Measurements from ENCODE around the gene NDRG2. TPM values are rescaled to one million over a fixed set of nuclear protein-coding genes. Genes with fewer than 3 reads are reported as not detected.

The NDRG2 gene
- total and polyA plus RNA-seq, 10 donors: 72.4 to 335 (median 201) TPM

DNA sequence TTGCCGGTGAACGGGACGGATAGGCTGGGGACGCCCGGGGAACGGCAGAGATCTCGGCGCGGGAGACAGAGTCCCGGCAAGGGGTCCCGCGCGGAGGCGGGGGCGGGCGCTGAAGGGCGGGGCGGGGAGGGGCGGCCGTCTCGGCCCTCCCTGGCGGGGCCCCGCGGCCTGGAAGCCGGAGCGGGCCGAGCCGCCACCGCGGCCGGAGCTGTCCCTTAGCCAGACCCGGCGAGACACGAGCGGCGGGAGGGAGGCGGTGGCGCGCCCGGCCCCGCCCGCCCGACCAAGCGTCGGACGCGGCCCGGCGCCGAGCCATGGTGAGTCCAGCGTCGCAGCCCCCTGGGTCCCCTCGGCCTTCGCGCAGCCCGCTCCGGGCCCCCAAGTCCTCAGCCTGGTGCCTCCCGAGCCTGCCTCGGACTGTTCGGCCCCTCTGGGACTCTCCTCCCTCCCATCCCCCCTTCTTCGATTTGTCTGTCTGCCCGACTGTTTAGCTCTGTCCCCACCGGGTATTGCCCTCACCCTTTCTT, 45.3 kb upstream of the NDRG2 start, which contains the start of gene ARHGEF40:
ARHGEF40 (plus strand) TSS at position 222 of the 527 bp plus-strand sequence; CDS start at position 315, 93 bp downstream.
- H3K27me3 ChIP-seq (replicated peaks in 1 of 7): peaks cover 0 to 61% (median 17%) of the 10 kb centered on the region in 7 donors
- intact Hi-C loops (cut with DNase I; ENCODE audit: low total_unique reads): no loop called here
- TF ChIP-seq, protein P1, sequence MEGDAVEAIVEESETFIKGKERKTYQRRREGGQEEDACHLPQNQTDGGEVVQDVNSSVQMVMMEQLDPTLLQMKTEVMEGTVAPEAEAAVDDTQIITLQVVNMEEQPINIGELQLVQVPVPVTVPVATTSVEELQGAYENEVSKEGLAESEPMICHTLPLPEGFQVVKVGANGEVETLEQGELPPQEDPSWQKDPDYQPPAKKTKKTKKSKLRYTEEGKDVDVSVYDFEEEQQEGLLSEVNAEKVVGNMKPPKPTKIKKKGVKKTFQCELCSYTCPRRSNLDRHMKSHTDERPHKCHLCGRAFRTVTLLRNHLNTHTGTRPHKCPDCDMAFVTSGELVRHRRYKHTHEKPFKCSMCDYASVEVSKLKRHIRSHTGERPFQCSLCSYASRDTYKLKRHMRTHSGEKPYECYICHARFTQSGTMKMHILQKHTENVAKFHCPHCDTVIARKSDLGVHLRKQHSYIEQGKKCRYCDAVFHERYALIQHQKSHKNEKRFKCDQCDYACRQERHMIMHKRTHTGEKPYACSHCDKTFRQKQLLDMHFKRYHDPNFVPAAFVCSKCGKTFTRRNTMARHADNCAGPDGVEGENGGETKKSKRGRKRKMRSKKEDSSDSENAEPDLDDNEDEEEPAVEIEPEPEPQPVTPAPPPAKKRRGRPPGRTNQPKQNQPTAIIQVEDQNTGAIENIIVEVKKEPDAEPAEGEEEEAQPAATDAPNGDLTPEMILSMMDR (IDR thresholded peaks at IDR 0.05 in 8 of 11, conservative IDR thresholded peaks at IDR 0.05 in 3 of 11): no peak
- TF ChIP-seq POLR2AphosphoS5 (IDR thresholded peaks at IDR 0.05) (peak in 1 of 3 donors; percentile 63), POLR2A (IDR thresholded peaks at IDR 0.05) (no peak)
- no peaks in the 10 kb centered on the region for H3K9me3 ChIP-seq
- peak within 1 kb of the TSS; percentile 74 to 94 (median 90) for H3K27ac ChIP-seq
- peaks cover 31 to 69% (median 55%) of the 10 kb centered on the region in 6 donors for H3K4me1 ChIP-seq
- peaks cover 0 to 26% (median 5%) of the 10 kb centered on the region in 6 donors for H3K36me3 ChIP-seq
- peak within 1 kb of the TSS; percentile 47 to 84 (median 66) for H3K4me3 ChIP-seq
- DNase-seq: peak; percentile 88
- 0 to 3% (median 0%) methylated on average over 14 to 63 of the region's 63 CpGs for whole genome bisulfite sequencing, 5 donors

DNA sequence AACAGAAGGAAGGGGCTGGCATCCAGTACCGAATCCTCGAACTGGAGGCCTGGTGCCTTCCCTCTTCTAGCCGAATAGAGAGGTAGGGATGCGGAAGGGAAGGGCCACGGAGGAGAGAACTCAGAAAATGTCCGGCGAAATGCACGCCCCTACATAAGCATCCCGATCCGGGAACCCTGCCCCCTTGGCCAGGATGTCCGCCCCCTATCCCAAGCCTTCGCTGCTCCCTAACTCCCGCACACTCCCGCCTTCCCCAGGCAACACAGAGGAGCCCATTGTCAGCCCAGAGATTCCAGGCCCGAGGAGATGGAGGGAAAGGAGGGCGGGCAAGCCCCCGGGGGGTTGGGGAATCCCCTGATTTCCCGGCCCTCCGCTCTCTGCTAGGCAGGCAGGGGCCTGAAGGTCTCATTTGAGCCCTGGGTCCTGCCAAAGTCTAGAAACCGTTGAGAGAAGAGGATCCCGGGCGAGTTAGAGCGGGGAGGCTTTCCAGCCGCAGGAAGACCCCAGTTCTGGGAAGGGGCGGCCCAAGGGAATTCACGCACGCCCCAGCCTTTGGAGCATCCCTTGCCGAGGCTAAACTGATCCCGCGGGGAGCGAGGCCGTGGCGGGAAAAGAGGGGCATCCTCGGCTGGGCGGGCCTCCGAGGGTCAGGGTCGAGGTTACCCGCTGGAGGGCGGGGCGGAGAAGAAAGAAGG, 44.7 kb upstream of the NDRG2 start:
- H3K4me1 ChIP-seq: peaks cover 31 to 63% (median 52%) of the 10 kb centered on the region in 6 donors
- WGBS, 5 donors: 2 to 5% (median 4%) methylated on average over 36 to 40 of the region's 40 CpGs
- H3K27me3 ChIP-seq (replicated peaks in 1 of 7): peaks cover 0 to 66% (median 17%) of the 10 kb centered on the region in 7 donors
- H3K4me3 ChIP-seq: peak overlapping the region; percentile 47 to 84 (median 66)
- H3K36me3 ChIP-seq: peaks cover 0 to 19% (median 1%) of the 10 kb centered on the region in 6 donors
- no peak for DNase-seq
- no peaks in the 10 kb centered on the region for H3K9me3 ChIP-seq
- peak overlapping the region; percentile 74 to 94 (median 90) for H3K27ac ChIP-seq
- TF ChIP-seq POLR2AphosphoS5 (IDR thresholded peaks at IDR 0.05): peak in 2 of 3 donors; percentile 58 to 71
- TF ChIP-seq POLR2A (IDR thresholded peaks at IDR 0.05): no peak
- TF ChIP-seq, protein P1 (IDR thresholded peaks at IDR 0.05 in 8 of 11, conservative IDR thresholded peaks at IDR 0.05 in 3 of 11): no peak
- intact Hi-C loops (cut with DNase I; ENCODE audit: low total_unique reads): no loop called here

DNA sequence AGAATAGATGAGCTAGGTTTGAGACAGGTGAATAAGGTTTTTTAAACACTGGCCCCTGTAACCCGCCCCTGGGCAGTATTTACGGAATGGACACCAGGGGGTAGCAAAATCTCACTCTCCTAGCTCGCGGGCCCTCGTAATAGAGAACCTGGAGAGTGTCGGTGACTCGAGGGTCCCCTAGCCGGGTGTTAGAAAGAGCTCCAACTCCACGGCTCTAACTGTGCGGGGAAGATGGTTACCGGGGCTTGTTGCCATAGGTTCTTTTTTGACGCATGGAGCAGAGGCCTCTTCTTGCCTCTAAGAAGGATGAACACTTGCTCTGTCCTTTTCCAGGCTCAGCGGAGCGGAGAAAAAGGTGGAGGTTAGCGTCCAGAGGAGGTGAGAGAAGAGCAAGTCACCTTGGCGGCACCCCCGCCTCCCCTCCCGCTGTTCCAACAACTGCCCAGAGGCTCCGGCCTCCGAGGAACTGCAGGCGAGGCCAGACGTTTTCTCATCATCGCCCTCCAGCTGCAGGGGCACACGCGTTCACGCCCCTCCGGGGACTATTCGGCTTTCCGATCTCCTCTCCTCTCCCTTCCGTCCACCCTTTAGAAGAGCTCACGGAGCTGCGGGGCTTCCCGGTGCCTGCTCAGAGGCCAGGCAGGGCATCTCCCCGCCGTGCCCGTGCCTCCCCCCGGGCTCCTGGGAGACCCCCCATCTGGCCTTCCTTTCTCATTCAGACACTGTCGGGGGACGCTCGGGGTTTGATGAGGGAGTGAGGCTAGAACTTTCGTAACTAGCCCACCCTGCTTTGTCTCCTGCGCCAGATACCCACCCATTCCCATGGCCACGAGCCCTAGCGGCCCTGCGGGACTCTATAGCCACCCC, 43.9 kb upstream of the NDRG2 start:
- peaks cover 0 to 69% (median 17%) of the 10 kb centered on the region in 7 donors for H3K27me3 ChIP-seq (replicated peaks in 1 of 7)
- peaks cover 31 to 56% (median 49%) of the 10 kb centered on the region in 6 donors for H3K4me1 ChIP-seq
- intact Hi-C loops (cut with DNase I; ENCODE audit: low total_unique reads): no loop called here
- WGBS, 5 donors: 2 to 5% (median 3%) methylated on average over 41 to 45 of the region's 45 CpGs
- H3K27ac ChIP-seq: peak overlapping the region; percentile 74 to 94 (median 90)
- no peaks in the 10 kb centered on the region for H3K9me3 ChIP-seq
- peaks cover 0 to 12% (median 0%) of the 10 kb centered on the region in 6 donors for H3K36me3 ChIP-seq
- H3K4me3 ChIP-seq: peak overlapping the region; percentile 47 to 84 (median 66)
- peak; percentile 86 for DNase-seq
- TF ChIP-seq, protein P1 (IDR thresholded peaks at IDR 0.05 in 8 of 11, conservative IDR thresholded peaks at IDR 0.05 in 3 of 11): peak; percentile 49 to 82 (median 70)
- no peak for TF ChIP-seq POLR2A (IDR thresholded peaks at IDR 0.05)
- peak in 2 of 3 donors; percentile 13 to 15 for TF ChIP-seq POLR2AphosphoS5 (IDR thresholded peaks at IDR 0.05)

Data from spleen (tissue), 11 donors.